ENCODE measurements around the gene OTOG. TPM values are rescaled to one million over a fixed set of nuclear protein-coding genes. Genes with fewer than 3 reads are reported as not detected.

Gene OTOG
- polyA plus RNA-seq, 1 experiment: not detected

GRCh38 chr11:17564687-17565042 lies 17.6 kb downstream of the OTOG start:
- POLR2A ChIA-PET: interaction anchor here (0.6 kb wide), 1 partner anchor 13 kb away, joined by 3 read pairs; no protein-coding TSS in a partner anchor

GRCh38 chr11:17568944-17569343 lies 21.9 kb downstream of the OTOG start:
- TF ChIP-seq CTCF (IDR thresholded peaks at IDR 0.05; ENCODE audit: insufficient read depth, low read depth, low read length): no peak
- Histone ChIP-seq H3K27me3 (ENCODE audit: control insufficient read depth, insufficient read depth, low read length) (no peaks in the 10 kb centered on the region), H3K4me3 (ENCODE audit: low read depth, low read length) (no peak overlapping the region), H3K36me3 (ENCODE audit: control insufficient read depth, insufficient read depth, low read length) (no peaks in the 10 kb centered on the region)
- ChIA-PET POLR2A (no interaction called here), CTCF (no interaction called here)
- DNase-seq (ENCODE audit: low read depth): no peak

More at GRCh38 chr11:17564687-17565042, 17.6 kb downstream of the OTOG start:
- DNase-seq (ENCODE audit: low read depth): no peak
- Histone ChIP-seq H3K4me3 (ENCODE audit: low read depth, low read length) (no peak overlapping the region), H3K36me3 (ENCODE audit: control insufficient read depth, insufficient read depth, low read length) (no peaks in the 10 kb centered on the region), H3K27me3 (ENCODE audit: control insufficient read depth, insufficient read depth, low read length) (peaks cover 2% of the 10 kb centered on the region; the same call in 1 of the 2 replicates)
- peak; percentile 12; the same call in 1 of the 2 replicates for TF ChIP-seq CTCF (IDR thresholded peaks at IDR 0.05; ENCODE audit: insufficient read depth, low read depth, low read length)
- CTCF ChIA-PET: interaction anchor here (0.6 kb wide), 1 partner anchor 364 kb away, joined by 4 read pairs; no protein-coding TSS in a partner anchor

GRCh38 chr11:17570034-17570433 lies 23.0 kb downstream of the OTOG start:
- H3K4me3 ChIP-seq (ENCODE audit: low read depth, low read length): no peak overlapping the region
- TF ChIP-seq CTCF (IDR thresholded peaks at IDR 0.05; ENCODE audit: insufficient read depth, low read depth, low read length): no peak
- H3K36me3 ChIP-seq (ENCODE audit: control insufficient read depth, insufficient read depth, low read length): no peaks in the 10 kb centered on the region
- no peak for DNase-seq (ENCODE audit: low read depth)
- ChIA-PET POLR2A (no interaction called here), CTCF (no interaction called here)
- no peaks in the 10 kb centered on the region for H3K27me3 ChIP-seq (ENCODE audit: control insufficient read depth, insufficient read depth, low read length)

- ChIA-PET CTCF (no interaction called here), POLR2A (no interaction called here)
- H3K27me3 ChIP-seq (ENCODE audit: control insufficient read depth, insufficient read depth, low read length): no peaks in the 10 kb centered on the region
- H3K36me3 ChIP-seq (ENCODE audit: control insufficient read depth, insufficient read depth, low read length): no peaks in the 10 kb centered on the region
- TF ChIP-seq CTCF (IDR thresholded peaks at IDR 0.05; ENCODE audit: insufficient read depth, low read depth, low read length): no peak
- no peak for DNase-seq (ENCODE audit: low read depth)
- no peak overlapping the region for H3K4me3 ChIP-seq (ENCODE audit: low read depth, low read length)
These were observed 24.6 kb downstream of the OTOG start for GRCh38 chr11:17571431-17572358.

- no peaks in the 10 kb centered on the region for H3K36me3 ChIP-seq (ENCODE audit: control insufficient read depth, insufficient read depth, low read length)
- POLR2A ChIA-PET: no interaction called here
- H3K27me3 ChIP-seq (ENCODE audit: control insufficient read depth, insufficient read depth, low read length): no peaks in the 10 kb centered on the region
- no peak overlapping the region for H3K4me3 ChIP-seq (ENCODE audit: low read depth, low read length)
- no peak for TF ChIP-seq CTCF (IDR thresholded peaks at IDR 0.05; ENCODE audit: insufficient read depth, low read depth, low read length)
- no peak for DNase-seq (ENCODE audit: low read depth)
- CTCF ChIA-PET: no interaction called here
These were observed 25.3 kb downstream of the OTOG start for GRCh38 chr11:17572359-17572690.
